K562 (cell line): ENCODE results near the gene AGRN. TPM values are rescaled to one million over a fixed set of nuclear protein-coding genes. Genes with fewer than 3 reads are reported as not detected.

Source experiments
- ATAC-seq: fragments of 200-7000 bp; cut with Tn5 transposase; 3 replicates; pipeline ENCODE4 v1.9.1; 2020; ENCODE audit warnings: moderate library complexity
- BruUV-seq: library from RNA; stranded (reverse); fragments of 400-500 nt; replicated peaks from 2 replicates; lab custom pipeline; 2021; lab: Mats Ljungman, UMichigan
- CTCF ChIA-PET: fragments of 300-600 bp; formaldehyde crosslinking; extraction: SDS; loops from one replicate; lab custom pipeline; 2021; ENCODE audit warnings: low intra/inter-chr PET ratio; lab: Yijun Ruan, JAX
- POLR2A ChIA-PET: fragments of 300-600, 350-650 bp; sonication (Branson Sonifier 250); formaldehyde crosslinking; extraction: SDS; loops from one replicate; lab custom pipeline; 2021; ENCODE audit warnings: antibody characterized with exemption, inconsistent platforms; lab: Yijun Ruan, JAX
- DNase-seq, 4 experiments: peaks; one replicate each; pipeline versions ENCODE4 v3.0.0 to v3.0.0-alpha.2; 2011 to 2018; ENCODE audit warnings: low spot score in 3 of 4, mixed read lengths in 3 of 4; ENCODE audit errors: extremely low read depth in 1 of 4
- FAIRE-seq: peaks from 2 replicates; lab custom pipeline; 2011; peaks lifted over from hg19 to GRCh38; lab: Jason Lieb, UNC
- H2AFZ ChIP-seq: 2 replicates; pipeline ENCODE4 v1.6.0; 2011; ENCODE audit warnings: low read depth, low read length, control low read depth, inconsistent platforms
- H3K27ac ChIP-seq: fragments of 200-600 bp; 3 replicates; pipeline ENCODE4 v1.8.0; 2011; ENCODE audit warnings: low read depth, mild to moderate bottlenecking, control low read depth, inconsistent platforms, low read length, moderate library complexity, mixed read lengths; ENCODE audit errors: extremely low read depth
- H3K27me3 ChIP-seq, 2 experiments: fragments of 300-600 bp in 1 of 2; 2 replicates in 1 of 2; 3 replicates in 1 of 2; pipeline versions ENCODE4 v1.6.0 to v1.8.0; 2011; ENCODE audit warnings: inconsistent platforms in 2 of 2, low read length in 2 of 2, mild to moderate bottlenecking in 1 of 2, mixed read lengths in 1 of 2, moderate library complexity in 1 of 2; ENCODE audit not compliant: control insufficient read depth in 2 of 2, insufficient read depth in 2 of 2
- H3K36me3 ChIP-seq: fragments of 300-600 bp; 3 replicates; pipeline ENCODE4 v1.8.0; 2011; ENCODE audit warnings: mild to moderate bottlenecking, low read length, inconsistent platforms; ENCODE audit not compliant: control insufficient read depth, insufficient read depth
- H3K4me1 ChIP-seq, 2 experiments: fragments of 200-600 bp in 1 of 2; replicated peaks in 1 of 2; 2 replicates in 1 of 2; 3 replicates in 1 of 2; pipeline versions ENCODE4 v1.5.1 to v1.8.0; 2011; ENCODE audit warnings: inconsistent platforms in 2 of 2, low read length in 2 of 2, mild to moderate bottlenecking in 1 of 2, mixed read lengths in 1 of 2, moderate library complexity in 1 of 2; ENCODE audit not compliant: control insufficient read depth in 2 of 2, insufficient read depth in 2 of 2
- H3K4me2 ChIP-seq: 2 replicates; pipeline ENCODE4 v1.6.1; 2011; ENCODE audit warnings: low read length, control low read depth, inconsistent platforms, mixed read lengths; ENCODE audit not compliant: insufficient read depth
- H3K4me3 ChIP-seq: fragments of 200-600 bp; sonication (generic), shearing (Covaris generic); 2 replicates; pipeline ENCODE4 v1.5.1; 2016; ENCODE audit warnings: control low read depth, inconsistent platforms
- H3K79me2 ChIP-seq: fragments of 200-600 bp; 3 replicates; pipeline ENCODE4 v1.8.0; 2011; ENCODE audit warnings: low read length, inconsistent platforms; ENCODE audit not compliant: control insufficient read depth, insufficient read depth
- H3K9ac ChIP-seq, 2 experiments: 2 replicates each; pipeline versions ENCODE4 v1.6.0 to v1.6.1; 2011; ENCODE audit warnings: low read depth in 2 of 2, low read length in 2 of 2, control low read depth in 1 of 2, inconsistent platforms in 1 of 2, mild to moderate bottlenecking in 1 of 2, mixed read lengths in 1 of 2; ENCODE audit not compliant: insufficient read depth in 1 of 2
- H3K9me1 ChIP-seq: one replicate; pipeline ENCODE4 v1.6.0; 2011; ENCODE audit warnings: inconsistent platforms, mild to moderate bottlenecking, low read length, moderate library complexity; ENCODE audit not compliant: control insufficient read depth, insufficient read depth
- H3K9me3 ChIP-seq: replicated peaks from 2 replicates; pipeline ENCODE4 v1.5.1; 2011; ENCODE audit warnings: low read depth, low read length, inconsistent platforms; ENCODE audit not compliant: control insufficient read depth, insufficient read depth
- H4K20me1 ChIP-seq: replicated peaks from 2 replicates; pipeline ENCODE4 v1.6.1; 2011; ENCODE audit warnings: low read length, inconsistent platforms, mixed read lengths; ENCODE audit not compliant: control insufficient read depth, insufficient read depth
- CSDE1 ChIP-seq, 2 experiments: fragments of 450-650 bp; IDR thresholded peaks; 2 replicates each; pipeline ENCODE4 v1.6.1; 2016; ENCODE audit warnings: mild to moderate bottlenecking in 1 of 2
- FUS ChIP-seq: fragments of 200-400 bp; formaldehyde crosslinking; optimal IDR thresholded peaks from 2 replicates; pipeline ENCODE3; 2017; ENCODE audit warnings: low read depth, low read length
- HMG20B ChIP-seq: fragments of 250-450 bp; sonication (Bioruptor Pico); IDR thresholded peaks from 2 replicates; pipeline ENCODE4 v1.5.0; 2021; ENCODE audit warnings: mild to moderate bottlenecking
- JUNB ChIP-seq: fragments of 450-650 bp; formaldehyde crosslinking; conservative IDR thresholded peaks from 2 replicates; pipeline ENCODE4 v1.4.0; 2020; ENCODE audit warnings: mild to moderate bottlenecking
- MXI1 ChIP-seq: IDR thresholded peaks from 2 replicates; pipeline ENCODE4 v1.6.1; 2011; ENCODE audit warnings: low read depth, mild to moderate bottlenecking, improper control_type of control experiment, low read length
- NCOA4 ChIP-seq: fragments of 450-650 bp; IDR thresholded peaks from 2 replicates; pipeline ENCODE4 v1.6.1; 2018; ENCODE audit warnings: mild to moderate bottlenecking; ENCODE audit not compliant: partially characterized antibody
- POLR2AphosphoS2 ChIP-seq: IDR thresholded peaks from 2 replicates; pipeline ENCODE4 v1.6.1; 2012; ENCODE audit warnings: low read length, improper control_type of control experiment
- POLR2H ChIP-seq: IDR thresholded peaks from 2 replicates; pipeline ENCODE4 v1.6.1; 2016; ENCODE audit warnings: missing genetic modification characterization, low read depth, mild to moderate bottlenecking, control low read depth, missing compliant biosample characterization, moderate library complexity
- PURB ChIP-seq: sonication (generic); formaldehyde crosslinking; IDR thresholded peaks from 2 replicates; pipeline ENCODE4 v1.9.0; 2021; ENCODE audit warnings: low read depth, mild to moderate bottlenecking, missing genetic modification reagents
- TEAD2 ChIP-seq: fragments of 450-650 bp; IDR thresholded peaks from 2 replicates; pipeline ENCODE4 v1.6.1; 2016; ENCODE audit warnings: missing genetic modification characterization, control low read depth, missing compliant biosample characterization
- U2AF1 ChIP-seq: fragments of 200-400 bp; formaldehyde crosslinking; optimal IDR thresholded peaks from 2 replicates; pipeline ENCODE3; 2017; ENCODE audit warnings: mild to moderate bottlenecking, low read depth, low read length, moderate library complexity
- YY1 ChIP-seq, 3 experiments: IDR thresholded peaks; 2 replicates each; pipeline ENCODE4 v1.6.1; 2011; ENCODE audit warnings: low read length in 2 of 3, mild to moderate bottlenecking in 2 of 3, moderate library complexity in 2 of 3, borderline replicate concordance in 1 of 3, control low read depth in 1 of 3, low read depth in 1 of 3; ENCODE audit not compliant: insufficient read depth in 3 of 3, insufficient replicate concordance in 2 of 3, control insufficient read depth in 1 of 3, insufficient read length in 1 of 3; ENCODE audit errors: extremely low read depth in 1 of 3
- ZBTB8A ChIP-seq: fragments of 450-650 bp; IDR thresholded peaks from 2 replicates; pipeline ENCODE4 v1.6.1; 2018; ENCODE audit warnings: mild to moderate bottlenecking, moderate library complexity; ENCODE audit not compliant: partially characterized antibody
- ZEB2 ChIP-seq: fragments of 450-650 bp; IDR thresholded peaks from 2 replicates; pipeline ENCODE4 v1.6.1; 2016
- ZNF589 ChIP-seq: fragments of 200-800 bp; sonication (Bioruptor generic); IDR thresholded peaks from 2 replicates; pipeline ENCODE4 v1.6.1; 2016; ENCODE audit warnings: low read depth, missing genetic modification characterization, missing compliant biosample characterization
- WGBS: fragments of 100-300 bp; shearing (Covaris generic); methylation state at CpG from one replicate; pipeline ENCODE4 v1.1.6; 2016; ENCODE audit warnings: low coverage, mixed read lengths; ENCODE audit not compliant: insufficient coverage; ENCODE audit errors: missing lambda C conversion rate; 5-methylcytosine and 5-hydroxymethylcytosine counted together
- in situ Hi-C: fragments of 300-500 bp; cut with MboI; formaldehyde crosslinking; loops from 4 replicates; pipeline ENCODE4 v1.15.0; 2018; ENCODE audit warnings: inconsistent platforms, mixed read lengths
- intact Hi-C: fragments of 100-400 bp; cut with micrococcal nuclease; formaldehyde crosslinking; loops from 2 replicates; pipeline ENCODE4 v1.14.2; 2022
- polyA plus RNA-seq, 8 experiments: library from polyadenylated mRNA; depleted of rRNA in 4 of 8; stranded (reverse) in 5 of 8; unstranded in 3 of 8; fragments of >200 nt; fragmentation: Nextera tagmentation in 2 of 8; fragmentation: Illumina TruSeq in 1 of 8; extraction: Ambion mirVana in 2 of 8; extraction: Trizol in 1 of 8; gene quantifications; 2 replicates each; pipeline versions ENCODE4 v1.2.1 to v1.2.3, GENCODE V29; 2011 to 2014; ENCODE audit warnings: inconsistent platforms in 1 of 8, missing spikeins in 1 of 8
- total RNA-seq, 7 experiments: library from RNA; depleted of rRNA in 6 of 7; stranded (reverse); fragments of >200 nt in 6 of 7; fragmentation: Illumina TruSeq in 2 of 7; extraction: Trizol in 2 of 7; gene quantifications; 2 replicates each; pipeline versions ENCODE4 v1.2.1 to v1.2.3, GENCODE V29; 2011 to 2021; ENCODE audit warnings: low replicate concordance in 1 of 7
- TF ChIP-seq, protein P1 (sequence below): fragments of 450-650 bp; formaldehyde crosslinking; IDR thresholded peaks from 2 replicates; pipeline ENCODE4 v1.4.0; 2020; ENCODE audit warnings: mild to moderate bottlenecking, moderate library complexity
- TF ChIP-seq, protein P2 (sequence below): sonication (generic); formaldehyde crosslinking; IDR thresholded peaks from 2 replicates; pipeline ENCODE4 v1.8.0; 2022; ENCODE audit warnings: mild to moderate bottlenecking, missing genetic modification reagents

AGRN gene
- total and polyA plus RNA-seq, 9 of the 15 experiments (the other 6 are each of a cell fraction or from before 2014, with no cell fraction given): 0.04 to 111 (median 18.1) TPM

DNA sequence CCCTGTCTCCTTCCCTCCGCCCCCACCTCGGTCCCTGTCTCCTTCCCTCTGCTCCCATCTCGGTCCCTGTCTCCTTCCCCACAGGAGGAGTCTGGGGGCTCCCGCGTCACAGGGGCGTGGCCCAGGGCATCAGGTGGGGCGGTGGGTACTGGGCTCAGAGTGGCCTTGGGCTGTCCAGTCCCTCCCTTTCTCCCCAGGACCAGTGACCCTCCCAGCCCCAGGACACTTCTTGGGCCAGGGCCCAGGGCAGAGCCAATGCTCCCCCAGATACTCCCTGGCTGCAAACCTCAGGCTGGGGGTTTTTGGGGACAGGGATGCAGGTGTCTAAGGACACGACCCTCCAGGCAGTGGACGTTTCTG, 61.0 kb downstream of the AGRN start:
- H3K4me2 ChIP-seq: no peak overlapping the region
- H3K9me1 ChIP-seq: no peaks in the 10 kb centered on the region
- POLR2A ChIA-PET: interaction anchor here (1.0 kb wide), 1 partner anchor 157 kb away, joined by 3 read pairs; no protein-coding TSS in a partner anchor
- intact Hi-C loops: no loop called here
- CTCF ChIA-PET: no interaction called here
- H3K9ac ChIP-seq: peak overlapping the region in 1 of 2 experiments; percentile 20; a peak in 1 of 4 replicates
- BruUV-seq: no TSS peak
- peaks cover 12 to 61% of the 10 kb centered on the region in 2 experiments for H3K4me1 ChIP-seq
- H2AFZ ChIP-seq: no peak overlapping the region
- no peak for ATAC-seq
- H3K27me3 ChIP-seq: no peaks in the 10 kb centered on the region
- TF ChIP-seq PURB (CRISPR knock-in tag) (no peak), U2AF1 (no peak), MXI1 (no peak), NCOA4 (no peak), POLR2H (tag) (no peak), YY1 (IDR thresholded peaks at IDR 0.05; ENCODE audit: borderline replicate concordance in 1 of 3, control insufficient read depth in 1 of 3, extremely low read depth in 1 of 3, insufficient read depth in 3 of 3, insufficient read length in 1 of 3, insufficient replicate concordance in 2 of 3, low read depth in 1 of 3, low read length in 2 of 3) (no peak), JUNB (CRISPR knock-in tag) (no peak), ZEB2 (no peak), POLR2AphosphoS2 (no peak), ZBTB8A (no peak), CSDE1 (IDR thresholded peaks at IDR 0.05) (no peak), FUS (no peak), TEAD2 (tag) (no peak), HMG20B (no peak), ZNF589 (CRISPR knock-in tag) (no peak)
- TF ChIP-seq, protein P1, sequence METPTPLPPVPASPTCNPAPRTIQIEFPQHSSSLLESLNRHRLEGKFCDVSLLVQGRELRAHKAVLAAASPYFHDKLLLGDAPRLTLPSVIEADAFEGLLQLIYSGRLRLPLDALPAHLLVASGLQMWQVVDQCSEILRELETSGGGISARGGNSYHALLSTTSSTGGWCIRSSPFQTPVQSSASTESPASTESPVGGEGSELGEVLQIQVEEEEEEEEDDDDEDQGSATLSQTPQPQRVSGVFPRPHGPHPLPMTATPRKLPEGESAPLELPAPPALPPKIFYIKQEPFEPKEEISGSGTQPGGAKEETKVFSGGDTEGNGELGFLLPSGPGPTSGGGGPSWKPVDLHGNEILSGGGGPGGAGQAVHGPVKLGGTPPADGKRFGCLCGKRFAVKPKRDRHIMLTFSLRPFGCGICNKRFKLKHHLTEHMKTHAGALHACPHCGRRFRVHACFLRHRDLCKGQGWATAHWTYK (CRISPR knock-in tag): no peak
- TF ChIP-seq, protein P2, sequence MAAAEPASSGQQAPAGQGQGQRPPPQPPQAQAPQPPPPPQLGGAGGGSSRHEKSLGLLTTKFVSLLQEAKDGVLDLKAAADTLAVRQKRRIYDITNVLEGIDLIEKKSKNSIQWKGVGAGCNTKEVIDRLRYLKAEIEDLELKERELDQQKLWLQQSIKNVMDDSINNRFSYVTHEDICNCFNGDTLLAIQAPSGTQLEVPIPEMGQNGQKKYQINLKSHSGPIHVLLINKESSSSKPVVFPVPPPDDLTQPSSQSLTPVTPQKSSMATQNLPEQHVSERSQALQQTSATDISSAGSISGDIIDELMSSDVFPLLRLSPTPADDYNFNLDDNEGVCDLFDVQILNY (CRISPR knock-in tag): no peak
- H3K79me2 ChIP-seq: no peaks in the 10 kb centered on the region
- no peak overlapping the region for H3K27ac ChIP-seq
- WGBS: 42% methylated on average over 7 of the region's 9 CpGs
- H3K9me3 ChIP-seq: no peaks in the 10 kb centered on the region; the same call in 1 of the 2 replicates
- in situ Hi-C loops: no loop called here
- H3K36me3 ChIP-seq: peaks cover 14% of the 10 kb centered on the region; the same call in 1 of the 3 replicates
- FAIRE-seq: no peak
- no peak overlapping the region for H3K4me3 ChIP-seq
- peak in 1 of 4 experiments; percentile 41 for DNase-seq
- H4K20me1 ChIP-seq: no peaks in the 10 kb centered on the region
